ENCODE measurements around the gene GAS1. TPM values are rescaled to one million over a fixed set of nuclear protein-coding genes. Genes with fewer than 3 reads are reported as not detected.

Gene GAS1
- total and polyA plus RNA-seq, 7 experiments from 2014 or later, result 0.07 to 0.51 (median 0.17) TPM; not detected in 1

DNA sequence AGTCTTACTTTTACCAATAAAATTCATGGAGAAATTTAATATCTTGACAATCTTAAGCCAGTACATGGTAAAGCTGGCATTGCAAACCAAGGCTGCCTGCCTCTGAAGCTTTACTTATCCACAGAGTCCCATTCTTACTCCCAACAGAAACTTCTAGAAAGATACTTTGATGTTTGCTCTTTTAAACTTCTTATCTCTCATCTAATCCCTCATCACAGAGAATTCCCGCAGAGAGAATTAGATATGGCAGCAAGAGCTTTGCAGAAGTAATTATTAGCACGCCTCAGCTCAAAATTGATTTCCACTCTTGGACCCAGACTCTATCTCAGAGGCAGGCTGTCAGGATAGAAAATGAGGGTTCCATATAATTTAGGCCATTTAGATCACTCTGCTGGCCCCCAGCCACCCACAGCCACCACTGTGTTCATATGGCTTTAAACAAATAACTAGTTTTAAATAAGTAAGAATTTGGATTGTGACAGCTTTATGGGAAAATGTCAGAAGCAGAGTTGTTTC lies 37.9 kb upstream of the GAS1 start:
- Mint-ChIP-seq H3K27me3 (peaks cover 2 to 35% (median 21%) of the 10 kb centered on the region in 5 donors), H3K9me3 (peaks cover 0 to 1% (median 0%) of the 10 kb centered on the region in 11 donors), H3K4me3 (no peak overlapping the region), H3K27ac (no peak overlapping the region), H3K36me3 (no peaks in the 10 kb centered on the region), H3K4me1 (no peaks in the 10 kb centered on the region)
- no peak for ATAC-seq
- ChIA-PET POLR2A (no interaction called here), CTCF (no interaction called here)
- H3K9me3 ChIP-seq (ENCODE audit: control insufficient read depth in 2 of 3, low read length in 3 of 3), result no peaks in the 10 kb centered on the region
- no peak overlapping the region for H3K27ac ChIP-seq (ENCODE audit: low read depth, low read length)
- H3K36me3 ChIP-seq (ENCODE audit: control insufficient read depth in 2 of 3, insufficient read depth in 3 of 3, low read length in 3 of 3), result no peaks in the 10 kb centered on the region
- no peaks in the 10 kb centered on the region for H3K4me1 ChIP-seq (ENCODE audit: control insufficient read depth in 2 of 2, insufficient read depth in 2 of 2, low read length in 2 of 2)
- H3K4me3 ChIP-seq (ENCODE audit: low read length), result no peak overlapping the region
- intact Hi-C loops (cut with micrococcal nuclease), result no loop called here
- no peak for DNase-seq
- H3K27me3 ChIP-seq (ENCODE audit: control insufficient read depth in 2 of 2, insufficient read depth in 2 of 2, low read length in 2 of 2), result no peaks in the 10 kb centered on the region

DNA sequence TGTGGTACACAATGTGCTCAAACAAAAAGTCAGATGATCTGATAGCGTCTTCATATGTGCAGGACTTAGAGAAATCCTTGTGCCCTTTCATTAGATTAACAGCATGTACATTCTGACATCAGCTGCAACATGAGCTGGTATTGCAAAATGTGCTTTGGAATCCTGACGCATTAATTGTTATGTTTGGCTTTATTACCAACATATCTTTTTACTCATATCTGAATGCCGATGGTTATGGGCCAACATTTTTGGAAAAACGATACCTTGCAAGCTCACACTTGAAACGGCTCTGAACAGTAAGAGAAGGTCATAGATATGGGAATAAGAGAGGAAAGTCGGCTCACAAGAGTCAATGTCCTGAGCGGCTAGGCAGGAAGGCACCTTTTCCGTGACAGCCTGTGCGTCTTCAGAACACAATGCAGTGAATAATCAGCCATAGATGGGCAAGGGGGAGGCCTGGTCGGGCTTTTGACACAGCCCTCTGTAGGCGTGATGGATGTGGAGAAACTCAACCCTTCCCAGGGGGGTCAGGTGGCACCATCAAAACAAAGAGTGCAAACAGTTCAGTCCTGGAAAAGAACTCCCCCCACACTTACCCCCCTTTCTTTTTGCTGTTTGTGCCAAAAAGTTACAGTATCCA lies 36.4 kb upstream of the GAS1 start:
- CTCF ChIA-PET, result no interaction called here
- Histone ChIP-seq H3K9me3 (ENCODE audit: control insufficient read depth in 2 of 3, low read length in 3 of 3) (no peaks in the 10 kb centered on the region), H3K27me3 (ENCODE audit: control insufficient read depth in 2 of 2, insufficient read depth in 2 of 2, low read length in 2 of 2) (no peaks in the 10 kb centered on the region), H3K36me3 (ENCODE audit: control insufficient read depth in 2 of 3, insufficient read depth in 3 of 3, low read length in 3 of 3) (no peaks in the 10 kb centered on the region), H3K4me1 (ENCODE audit: control insufficient read depth in 2 of 2, insufficient read depth in 2 of 2, low read length in 2 of 2) (no peaks in the 10 kb centered on the region), H3K4me3 (ENCODE audit: low read length) (no peak overlapping the region), H3K27ac (ENCODE audit: low read depth, low read length) (no peak overlapping the region)
- DNase-seq (no peak), ATAC-seq (no peak)
- H3K4me1 Mint-ChIP-seq, result no peaks in the 10 kb centered on the region
- intact Hi-C loops (cut with micrococcal nuclease), result no loop called here
- H3K4me3 Mint-ChIP-seq, result no peak overlapping the region
- H3K36me3 Mint-ChIP-seq, result no peaks in the 10 kb centered on the region
- peaks cover 0 to 1% (median 0%) of the 10 kb centered on the region in 11 donors for H3K9me3 Mint-ChIP-seq
- POLR2A ChIA-PET, result no interaction called here
- no peak overlapping the region for H3K27ac Mint-ChIP-seq
- peaks cover 0 to 45% (median 29%) of the 10 kb centered on the region in 5 donors for H3K27me3 Mint-ChIP-seq

GRCh38 chr9:86983249-86983619 lies 35.9 kb upstream of the GAS1 start:
- H3K27me3 ChIP-seq (ENCODE audit: control insufficient read depth in 2 of 2, insufficient read depth in 2 of 2, low read length in 2 of 2), result no peaks in the 10 kb centered on the region
- H3K4me3 ChIP-seq (ENCODE audit: low read length), result no peak overlapping the region
- H3K9me3 ChIP-seq (ENCODE audit: control insufficient read depth in 2 of 3, low read length in 3 of 3), result no peaks in the 10 kb centered on the region
- POLR2A ChIA-PET, result no interaction called here
- no peaks in the 10 kb centered on the region for H3K36me3 Mint-ChIP-seq
- no peak overlapping the region for H3K27ac Mint-ChIP-seq
- H3K4me3 Mint-ChIP-seq, result no peak overlapping the region
- H3K4me1 Mint-ChIP-seq, result no peaks in the 10 kb centered on the region
- CTCF ChIA-PET, result no interaction called here
- no peaks in the 10 kb centered on the region for H3K36me3 ChIP-seq (ENCODE audit: control insufficient read depth in 2 of 3, insufficient read depth in 3 of 3, low read length in 3 of 3)
- peaks cover 0 to 1% (median 0%) of the 10 kb centered on the region in 11 donors for H3K9me3 Mint-ChIP-seq
- DNase-seq (no peak), ATAC-seq (no peak)
- H3K4me1 ChIP-seq (ENCODE audit: control insufficient read depth in 2 of 2, insufficient read depth in 2 of 2, low read length in 2 of 2), result no peaks in the 10 kb centered on the region
- intact Hi-C loops (cut with micrococcal nuclease), result no loop called here
- peaks cover 0 to 49% (median 34%) of the 10 kb centered on the region in 5 donors for H3K27me3 Mint-ChIP-seq
- no peak overlapping the region for H3K27ac ChIP-seq (ENCODE audit: low read depth, low read length)

- no peaks in the 10 kb centered on the region for H3K9me3 ChIP-seq (ENCODE audit: control insufficient read depth in 2 of 3, low read length in 3 of 3)
- no peaks in the 10 kb centered on the region for H3K36me3 Mint-ChIP-seq
- H3K27me3 ChIP-seq (ENCODE audit: control insufficient read depth in 2 of 2, insufficient read depth in 2 of 2, low read length in 2 of 2), result no peaks in the 10 kb centered on the region
- no peak overlapping the region for H3K4me3 Mint-ChIP-seq
- no peaks in the 10 kb centered on the region for H3K9me3 Mint-ChIP-seq
- H3K27ac ChIP-seq (ENCODE audit: low read depth, low read length), result no peak overlapping the region
- ATAC-seq (no peak), DNase-seq (no peak)
- CTCF ChIA-PET, result no interaction called here
- peaks cover 0 to 53% (median 41%) of the 10 kb centered on the region in 5 donors for H3K27me3 Mint-ChIP-seq
- no peak overlapping the region for H3K4me3 ChIP-seq (ENCODE audit: low read length)
- no peaks in the 10 kb centered on the region for H3K4me1 Mint-ChIP-seq
- intact Hi-C loops (cut with micrococcal nuclease), result no loop called here
- no peak overlapping the region for H3K27ac Mint-ChIP-seq
- no peaks in the 10 kb centered on the region for H3K36me3 ChIP-seq (ENCODE audit: control insufficient read depth in 2 of 3, insufficient read depth in 3 of 3, low read length in 3 of 3)
- POLR2A ChIA-PET, result no interaction called here
- H3K4me1 ChIP-seq (ENCODE audit: control insufficient read depth in 2 of 2, insufficient read depth in 2 of 2, low read length in 2 of 2), result no peaks in the 10 kb centered on the region
Observed at GRCh38 chr9:86980802-86981201, 33.5 kb upstream of the GAS1 start.

DNA sequence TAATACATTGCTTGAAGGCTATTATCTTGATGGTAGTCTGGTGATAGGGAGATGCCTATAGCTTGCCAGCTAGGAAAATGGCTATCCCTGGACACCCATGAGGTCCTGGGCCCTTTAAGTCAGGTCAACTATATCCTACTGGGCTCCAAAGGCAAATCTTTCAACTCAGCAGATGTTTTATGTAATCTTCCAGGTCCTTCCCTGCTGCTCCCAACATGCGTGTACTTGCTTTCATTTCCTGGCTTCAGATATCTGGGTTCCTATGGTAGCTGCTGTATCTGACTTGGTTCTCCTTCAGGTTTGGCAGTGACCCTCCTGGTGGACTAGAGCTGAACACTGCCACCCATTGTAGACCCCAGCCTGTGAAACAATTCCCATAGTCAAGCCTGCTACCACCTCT lies 32.4 kb upstream of the GAS1 start:
- no peaks in the 10 kb centered on the region for H3K27me3 ChIP-seq (ENCODE audit: control insufficient read depth in 2 of 2, insufficient read depth in 2 of 2, low read length in 2 of 2)
- no peaks in the 10 kb centered on the region for H3K36me3 ChIP-seq (ENCODE audit: control insufficient read depth in 2 of 3, insufficient read depth in 3 of 3, low read length in 3 of 3)
- Mint-ChIP-seq H3K4me3 (no peak overlapping the region), H3K36me3 (no peaks in the 10 kb centered on the region), H3K27ac (no peak overlapping the region), H3K9me3 (no peaks in the 10 kb centered on the region), H3K4me1 (no peaks in the 10 kb centered on the region), H3K27me3 (peaks cover 0 to 53% (median 43%) of the 10 kb centered on the region in 5 donors)
- CTCF ChIA-PET, result no interaction called here
- no peak overlapping the region for H3K4me3 ChIP-seq (ENCODE audit: low read length)
- POLR2A ChIA-PET, result no interaction called here
- no peak overlapping the region for H3K27ac ChIP-seq (ENCODE audit: low read depth, low read length)
- no peak for DNase-seq
- intact Hi-C loops (cut with micrococcal nuclease), result no loop called here
- H3K9me3 ChIP-seq (ENCODE audit: control insufficient read depth in 2 of 3, low read length in 3 of 3), result no peaks in the 10 kb centered on the region
- no peaks in the 10 kb centered on the region for H3K4me1 ChIP-seq (ENCODE audit: control insufficient read depth in 2 of 2, insufficient read depth in 2 of 2, low read length in 2 of 2)
- no peak for ATAC-seq

DNA sequence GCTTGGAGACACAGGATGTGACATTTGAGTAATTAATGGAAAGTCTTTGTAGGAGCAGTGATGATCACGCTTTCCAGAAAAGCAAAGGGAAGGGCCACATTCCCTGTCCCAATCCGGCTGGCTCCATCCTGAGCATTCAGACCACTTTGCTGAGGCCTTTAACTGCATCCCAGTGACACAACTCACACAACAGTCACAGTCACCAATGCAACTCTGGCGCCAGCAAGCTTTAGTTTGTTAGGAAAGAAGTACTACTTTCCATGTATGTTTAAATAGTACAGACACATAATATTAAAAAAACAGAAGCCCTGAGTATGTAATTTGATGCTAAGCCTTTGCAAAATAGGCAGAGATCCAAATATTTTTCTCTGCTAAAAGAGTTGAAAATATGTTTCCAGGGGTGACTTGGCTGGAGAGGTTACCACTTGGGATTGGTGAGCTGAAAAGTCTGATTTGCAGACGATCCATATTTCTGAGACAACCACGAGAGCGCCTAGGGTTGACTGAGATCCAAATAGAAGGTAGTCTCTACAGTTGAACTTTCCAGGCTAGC lies 31.7 kb upstream of the GAS1 start:
- no peak overlapping the region for H3K4me3 ChIP-seq (ENCODE audit: low read length)
- intact Hi-C loops (cut with micrococcal nuclease), result no loop called here
- no peaks in the 10 kb centered on the region for H3K36me3 ChIP-seq (ENCODE audit: control insufficient read depth in 2 of 3, insufficient read depth in 3 of 3, low read length in 3 of 3)
- no peak overlapping the region for H3K27ac ChIP-seq (ENCODE audit: low read depth, low read length)
- no peak for ATAC-seq
- no peaks in the 10 kb centered on the region for H3K9me3 ChIP-seq (ENCODE audit: control insufficient read depth in 2 of 3, low read length in 3 of 3)
- Mint-ChIP-seq H3K4me3 (no peak overlapping the region), H3K27me3 (peaks cover under 1 to 53% (median 43%) of the 10 kb centered on the region in 5 donors), H3K27ac (no peak overlapping the region), H3K36me3 (no peaks in the 10 kb centered on the region), H3K4me1 (no peaks in the 10 kb centered on the region), H3K9me3 (no peaks in the 10 kb centered on the region)
- H3K27me3 ChIP-seq (ENCODE audit: control insufficient read depth in 2 of 2, insufficient read depth in 2 of 2, low read length in 2 of 2), result no peaks in the 10 kb centered on the region
- no peak for DNase-seq
- ChIA-PET POLR2A (no interaction called here), CTCF (no interaction called here)
- no peaks in the 10 kb centered on the region for H3K4me1 ChIP-seq (ENCODE audit: control insufficient read depth in 2 of 2, insufficient read depth in 2 of 2, low read length in 2 of 2)

- no peak overlapping the region for H3K4me3 ChIP-seq (ENCODE audit: low read length)
- Mint-ChIP-seq H3K4me1 (no peaks in the 10 kb centered on the region), H3K27ac (no peak overlapping the region), H3K4me3 (no peak overlapping the region), H3K27me3 (peaks cover 2 to 53% (median 44%) of the 10 kb centered on the region in 5 donors), H3K36me3 (no peaks in the 10 kb centered on the region), H3K9me3 (no peaks in the 10 kb centered on the region)
- no peaks in the 10 kb centered on the region for H3K4me1 ChIP-seq (ENCODE audit: control insufficient read depth in 2 of 2, insufficient read depth in 2 of 2, low read length in 2 of 2)
- DNase-seq, result no peak
- no peak overlapping the region for H3K27ac ChIP-seq (ENCODE audit: low read depth, low read length)
- no peaks in the 10 kb centered on the region for H3K36me3 ChIP-seq (ENCODE audit: control insufficient read depth in 2 of 3, insufficient read depth in 3 of 3, low read length in 3 of 3)
- no peaks in the 10 kb centered on the region for H3K27me3 ChIP-seq (ENCODE audit: control insufficient read depth in 2 of 2, insufficient read depth in 2 of 2, low read length in 2 of 2)
- CTCF ChIA-PET, result no interaction called here
- no peaks in the 10 kb centered on the region for H3K9me3 ChIP-seq (ENCODE audit: control insufficient read depth in 2 of 3, low read length in 3 of 3)
- intact Hi-C loops (cut with micrococcal nuclease), result no loop called here
- POLR2A ChIA-PET, result no interaction called here
- no peak for ATAC-seq
Observed at GRCh38 chr9:86978413-86978812, 31.1 kb upstream of the GAS1 start.

Data from naive thymus-derived CD4-positive, alpha-beta T cell (primary cell).